ENCODE measurements around the gene HMG20B. TPM values are rescaled to one million over a fixed set of nuclear protein-coding genes. Genes with fewer than 3 reads are reported as not detected.

HMG20B gene
- total RNA-seq, 1 donor from 2014 or later = 28.7 TPM

DNA sequence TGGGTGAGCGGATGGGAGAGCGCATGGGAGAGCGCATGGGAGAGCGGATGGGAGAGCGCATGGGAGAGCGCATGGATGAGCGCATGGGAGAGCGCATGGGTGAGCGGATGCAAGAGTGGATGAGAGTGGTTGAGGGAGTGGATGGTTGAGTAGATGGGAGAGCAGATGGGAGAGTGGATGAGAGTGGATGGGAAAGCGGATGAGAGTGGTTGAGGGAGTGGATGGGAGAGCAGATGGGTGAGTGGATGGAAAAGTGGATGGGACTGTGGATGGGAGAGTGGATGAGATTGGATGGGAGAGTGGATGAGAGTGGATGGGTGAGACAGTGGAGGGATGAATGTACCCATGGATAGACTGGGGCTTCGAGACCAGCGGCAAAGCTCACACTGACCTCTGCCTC is 42.4 kb upstream of the HMG20B start:
- Histone ChIP-seq H3K4me1 (ENCODE audit: control insufficient read depth in 3 of 3, insufficient read depth in 3 of 3, low read length in 3 of 3) (no peaks in the 10 kb centered on the region), H3K9me3 (ENCODE audit: control insufficient read depth in 3 of 3, low read length in 3 of 3) (no peaks in the 10 kb centered on the region), H3K36me3 (ENCODE audit: control insufficient read depth in 3 of 3, insufficient read depth in 3 of 3, low read length in 3 of 3) (peaks cover 55 to 58% (median 56%) of the 10 kb centered on the region in 3 donors), H3K27ac (ENCODE audit: low read depth, low read length) (no peak overlapping the region), H3K4me3 (ENCODE audit: low read length in 3 of 3) (no peak overlapping the region), H3K27me3 (ENCODE audit: control insufficient read depth in 3 of 3, insufficient read depth in 3 of 3, low read length in 3 of 3) (no peaks in the 10 kb centered on the region), H3K9ac (ENCODE audit: low read depth in 1 of 3, low read length in 3 of 3) (no peak overlapping the region)

DNA sequence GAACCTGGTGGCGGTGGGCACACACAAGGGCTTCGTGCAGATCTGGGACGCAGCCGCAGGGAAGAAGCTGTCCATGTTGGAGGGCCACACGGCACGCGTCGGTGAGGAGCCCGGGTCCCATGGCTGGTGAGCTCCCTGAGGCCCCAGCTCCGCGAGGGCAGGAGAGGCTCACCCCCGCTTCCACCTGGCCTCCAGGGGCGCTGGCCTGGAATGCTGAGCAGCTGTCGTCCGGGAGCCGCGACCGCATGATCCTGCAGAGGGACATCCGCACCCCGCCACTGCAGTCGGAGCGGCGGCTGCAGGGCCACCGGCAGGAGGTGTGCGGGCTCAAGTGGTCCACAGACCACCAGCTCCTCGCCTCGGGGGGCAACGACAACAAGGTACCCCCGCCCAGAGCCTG is 41.0 kb upstream of the HMG20B start:
- no peak overlapping the region for H3K27ac ChIP-seq (ENCODE audit: low read depth, low read length)
- H3K27me3 ChIP-seq (ENCODE audit: control insufficient read depth in 3 of 3, insufficient read depth in 3 of 3, low read length in 3 of 3) = no peaks in the 10 kb centered on the region
- H3K9me3 ChIP-seq (ENCODE audit: control insufficient read depth in 3 of 3, low read length in 3 of 3) = no peaks in the 10 kb centered on the region
- peaks cover 55 to 61% (median 55%) of the 10 kb centered on the region in 3 donors for H3K36me3 ChIP-seq (ENCODE audit: control insufficient read depth in 3 of 3, insufficient read depth in 3 of 3, low read length in 3 of 3)
- no peaks in the 10 kb centered on the region for H3K4me1 ChIP-seq (ENCODE audit: control insufficient read depth in 3 of 3, insufficient read depth in 3 of 3, low read length in 3 of 3)
- no peak overlapping the region for H3K4me3 ChIP-seq (ENCODE audit: low read length in 3 of 3)
- H3K9ac ChIP-seq (ENCODE audit: low read depth in 1 of 3, low read length in 3 of 3) = no peak overlapping the region

DNA sequence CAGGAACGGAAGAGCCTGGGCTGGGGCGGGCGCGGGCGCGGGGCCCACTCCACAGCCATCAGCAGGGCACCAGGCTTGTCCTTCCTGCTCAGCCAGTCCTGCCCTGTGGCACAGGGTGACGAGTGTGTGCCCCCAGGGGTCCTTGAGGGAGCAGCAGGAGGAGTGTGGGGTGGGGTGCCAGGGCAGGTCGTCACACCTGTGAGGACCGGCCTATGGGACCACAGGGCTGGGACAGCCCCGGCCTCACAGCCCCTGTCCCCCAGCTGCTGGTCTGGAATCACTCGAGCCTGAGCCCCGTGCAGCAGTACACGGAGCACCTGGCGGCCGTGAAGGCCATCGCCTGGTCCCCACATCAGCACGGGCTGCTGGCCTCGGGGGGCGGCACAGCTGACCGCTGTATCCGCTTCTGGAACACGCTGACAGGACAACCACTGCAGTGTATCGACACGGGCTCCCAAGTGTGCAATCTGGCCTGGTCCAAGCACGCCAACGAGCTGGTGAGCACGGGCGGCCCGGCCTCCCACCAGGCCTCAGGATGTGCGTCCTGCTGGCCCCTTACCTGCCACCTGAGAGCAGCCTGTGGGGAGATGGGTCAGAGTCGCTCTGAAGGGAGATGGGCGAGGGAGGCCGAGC is 40.5 kb upstream of the HMG20B start:
- peaks cover 50 to 56% (median 50%) of the 10 kb centered on the region in 3 donors for H3K36me3 ChIP-seq (ENCODE audit: control insufficient read depth in 3 of 3, insufficient read depth in 3 of 3, low read length in 3 of 3)
- no peaks in the 10 kb centered on the region for H3K4me1 ChIP-seq (ENCODE audit: control insufficient read depth in 3 of 3, insufficient read depth in 3 of 3, low read length in 3 of 3)
- H3K9ac ChIP-seq (ENCODE audit: low read depth in 1 of 3, low read length in 3 of 3) = no peak overlapping the region
- no peaks in the 10 kb centered on the region for H3K27me3 ChIP-seq (ENCODE audit: control insufficient read depth in 3 of 3, insufficient read depth in 3 of 3, low read length in 3 of 3)
- H3K9me3 ChIP-seq (ENCODE audit: control insufficient read depth in 3 of 3, low read length in 3 of 3) = no peaks in the 10 kb centered on the region
- no peak overlapping the region for H3K4me3 ChIP-seq (ENCODE audit: low read length in 3 of 3)
- H3K27ac ChIP-seq (ENCODE audit: low read depth, low read length) = no peak overlapping the region

DNA sequence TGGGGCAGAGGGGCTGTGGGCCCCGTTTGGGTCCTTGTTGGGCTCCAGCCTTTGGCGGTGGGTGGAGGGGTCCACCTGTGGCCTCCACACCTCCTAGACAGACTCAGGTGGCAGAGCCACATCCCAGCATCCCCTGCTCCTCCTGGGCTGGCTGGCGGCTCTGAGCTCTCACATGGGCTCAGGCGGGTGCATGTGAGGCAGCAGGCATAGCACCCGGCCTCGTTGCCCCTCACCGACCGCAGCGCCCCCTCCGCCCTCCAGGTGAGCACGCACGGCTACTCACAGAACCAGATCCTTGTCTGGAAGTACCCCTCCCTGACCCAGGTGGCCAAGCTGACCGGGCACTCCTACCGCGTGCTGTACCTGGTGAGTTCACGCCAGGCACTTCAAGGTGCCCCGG is 39.7 kb upstream of the HMG20B start:
- Histone ChIP-seq H3K9ac (ENCODE audit: low read depth in 1 of 3, low read length in 3 of 3) (no peak overlapping the region), H3K9me3 (ENCODE audit: control insufficient read depth in 3 of 3, low read length in 3 of 3) (no peaks in the 10 kb centered on the region), H3K27ac (ENCODE audit: low read depth, low read length) (no peak overlapping the region), H3K27me3 (ENCODE audit: control insufficient read depth in 3 of 3, insufficient read depth in 3 of 3, low read length in 3 of 3) (no peaks in the 10 kb centered on the region), H3K36me3 (ENCODE audit: control insufficient read depth in 3 of 3, insufficient read depth in 3 of 3, low read length in 3 of 3) (peaks cover 44 to 50% (median 45%) of the 10 kb centered on the region in 3 donors), H3K4me3 (ENCODE audit: low read length in 3 of 3) (no peak overlapping the region), H3K4me1 (ENCODE audit: control insufficient read depth in 3 of 3, insufficient read depth in 3 of 3, low read length in 3 of 3) (no peaks in the 10 kb centered on the region)

DNA sequence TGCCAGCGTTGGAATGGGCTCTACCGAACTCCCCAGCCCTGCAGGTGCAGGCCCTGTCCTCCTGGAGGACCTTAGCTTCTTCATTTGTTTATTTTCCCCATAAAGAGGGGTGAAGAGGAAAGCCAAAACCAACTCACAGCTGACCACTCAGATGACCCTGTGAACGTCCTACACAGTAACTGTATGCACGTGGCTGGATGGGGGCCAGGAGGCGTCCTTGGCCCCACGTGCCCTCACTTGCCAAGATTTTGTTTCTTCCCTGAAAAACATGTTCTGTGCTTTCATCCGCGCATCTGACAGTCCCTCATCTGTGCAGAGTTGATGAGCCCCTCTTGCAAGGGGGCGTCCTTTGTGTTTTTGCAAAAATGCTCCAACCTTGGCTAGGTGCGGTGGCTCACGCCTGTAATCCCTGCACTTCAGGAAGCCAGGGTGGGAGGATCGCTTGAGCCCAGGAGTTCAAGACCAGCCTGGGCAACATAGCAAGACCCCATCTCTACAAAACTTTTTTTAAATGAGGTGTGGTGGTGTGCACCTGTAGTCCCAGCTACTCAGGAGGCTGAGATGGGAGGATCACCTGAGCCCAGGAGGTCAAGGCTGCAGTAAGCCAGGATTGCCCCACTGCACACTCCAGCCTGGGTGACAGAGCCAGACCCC is 39.1 kb upstream of the HMG20B start:
- Histone ChIP-seq H3K9me3 (ENCODE audit: control insufficient read depth in 3 of 3, low read length in 3 of 3) (no peaks in the 10 kb centered on the region), H3K4me3 (ENCODE audit: low read length in 3 of 3) (no peak overlapping the region), H3K4me1 (ENCODE audit: control insufficient read depth in 3 of 3, insufficient read depth in 3 of 3, low read length in 3 of 3) (no peaks in the 10 kb centered on the region), H3K27me3 (ENCODE audit: control insufficient read depth in 3 of 3, insufficient read depth in 3 of 3, low read length in 3 of 3) (no peaks in the 10 kb centered on the region), H3K36me3 (ENCODE audit: control insufficient read depth in 3 of 3, insufficient read depth in 3 of 3, low read length in 3 of 3) (peaks cover 40 to 50% (median 45%) of the 10 kb centered on the region in 3 donors), H3K27ac (ENCODE audit: low read depth, low read length) (no peak overlapping the region), H3K9ac (ENCODE audit: low read depth in 1 of 3, low read length in 3 of 3) (no peak overlapping the region)

DNA sequence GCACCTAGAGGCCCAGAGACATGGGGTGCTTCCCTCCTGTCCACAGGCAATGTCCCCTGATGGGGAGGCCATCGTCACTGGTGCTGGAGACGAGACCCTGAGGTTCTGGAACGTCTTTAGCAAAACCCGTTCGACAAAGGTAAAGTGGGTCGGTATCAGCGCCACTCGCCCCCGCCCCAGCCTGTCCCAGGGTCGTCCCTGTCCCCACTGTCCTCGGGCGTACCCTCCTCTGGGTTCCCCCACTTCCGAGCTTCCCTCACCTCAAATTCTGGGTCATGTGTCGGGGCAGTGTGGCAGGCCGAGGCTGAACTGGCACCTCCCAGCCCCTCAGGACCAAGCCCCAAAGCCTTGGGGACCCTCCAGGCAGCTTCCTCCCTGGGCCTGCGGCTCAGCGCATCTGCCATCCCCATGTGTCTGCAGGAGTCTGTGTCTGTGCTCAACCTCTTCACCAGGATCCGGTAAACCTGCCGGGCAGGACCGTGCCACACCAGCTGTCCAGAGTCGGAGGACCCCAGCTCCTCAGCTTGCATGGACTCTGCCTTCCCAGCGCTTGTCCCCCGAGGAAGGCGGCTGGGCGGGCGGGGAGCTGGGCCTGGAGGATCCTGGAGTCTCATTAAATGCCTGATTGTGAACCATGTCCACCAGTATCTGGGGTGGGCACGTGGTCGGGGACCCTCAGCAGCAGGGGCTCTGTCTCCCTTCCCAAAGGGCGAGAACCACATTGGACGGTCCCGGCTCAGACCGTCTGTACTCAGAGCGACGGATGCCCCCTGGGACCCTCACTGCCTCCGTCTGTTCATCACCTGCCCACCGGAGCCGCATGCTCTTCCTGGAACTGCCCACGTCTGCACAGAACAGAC is 38.1 kb upstream of the HMG20B start:
- no peak overlapping the region for H3K4me3 ChIP-seq (ENCODE audit: low read length in 3 of 3)
- H3K9me3 ChIP-seq (ENCODE audit: control insufficient read depth in 3 of 3, low read length in 3 of 3) = no peaks in the 10 kb centered on the region
- peaks cover 40 to 50% (median 43%) of the 10 kb centered on the region in 3 donors for H3K36me3 ChIP-seq (ENCODE audit: control insufficient read depth in 3 of 3, insufficient read depth in 3 of 3, low read length in 3 of 3)
- no peaks in the 10 kb centered on the region for H3K27me3 ChIP-seq (ENCODE audit: control insufficient read depth in 3 of 3, insufficient read depth in 3 of 3, low read length in 3 of 3)
- no peak overlapping the region for H3K27ac ChIP-seq (ENCODE audit: low read depth, low read length)
- no peak overlapping the region for H3K9ac ChIP-seq (ENCODE audit: low read depth in 1 of 3, low read length in 3 of 3)
- no peaks in the 10 kb centered on the region for H3K4me1 ChIP-seq (ENCODE audit: control insufficient read depth in 3 of 3, insufficient read depth in 3 of 3, low read length in 3 of 3)

DNA sequence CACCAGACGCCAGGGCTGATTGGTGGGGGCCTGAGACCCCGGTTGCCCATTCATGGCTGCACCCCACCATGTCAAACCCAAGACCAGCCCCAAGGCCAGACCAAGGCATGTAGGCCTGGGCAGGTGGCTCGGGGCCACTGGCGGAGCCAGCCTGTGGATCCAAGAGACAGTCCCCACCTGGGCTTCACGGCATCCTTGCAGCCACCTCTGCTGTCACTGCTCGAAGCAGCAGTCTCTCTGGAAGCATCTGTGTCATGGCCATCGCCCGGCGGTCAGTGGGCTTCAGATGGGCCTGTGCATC is 37.6 kb upstream of the HMG20B start:
- Histone ChIP-seq H3K9ac (ENCODE audit: low read depth in 1 of 3, low read length in 3 of 3) (no peak overlapping the region), H3K27ac (ENCODE audit: low read depth, low read length) (no peak overlapping the region), H3K27me3 (ENCODE audit: control insufficient read depth in 3 of 3, insufficient read depth in 3 of 3, low read length in 3 of 3) (no peaks in the 10 kb centered on the region), H3K4me1 (ENCODE audit: control insufficient read depth in 3 of 3, insufficient read depth in 3 of 3, low read length in 3 of 3) (no peaks in the 10 kb centered on the region), H3K9me3 (ENCODE audit: control insufficient read depth in 3 of 3, low read length in 3 of 3) (no peaks in the 10 kb centered on the region), H3K4me3 (ENCODE audit: low read length in 3 of 3) (no peak overlapping the region), H3K36me3 (ENCODE audit: control insufficient read depth in 3 of 3, insufficient read depth in 3 of 3, low read length in 3 of 3) (peaks cover 40 to 50% (median 43%) of the 10 kb centered on the region in 3 donors)

DNA sequence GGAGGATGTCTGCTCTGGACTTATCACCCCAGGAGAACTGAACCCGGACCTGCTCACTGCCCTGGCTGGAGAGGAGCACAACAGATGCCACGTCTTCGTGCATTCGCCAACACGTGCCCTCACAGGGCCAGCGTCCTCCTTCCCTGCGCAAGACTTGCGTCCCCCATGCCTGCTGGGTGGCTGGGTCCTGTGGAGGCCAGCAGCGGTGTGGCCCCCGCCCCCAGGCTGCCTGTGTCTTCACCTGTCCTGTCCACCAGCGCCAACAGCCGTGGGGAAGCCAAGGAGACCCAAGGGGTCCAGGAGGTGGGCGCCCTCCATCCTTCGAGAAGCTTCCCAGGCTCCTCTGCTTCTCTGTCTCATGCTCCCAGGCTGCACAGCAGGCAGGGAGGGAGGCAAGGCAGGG is 37.2 kb upstream of the HMG20B start:
- Histone ChIP-seq H3K27ac (ENCODE audit: low read depth, low read length) (no peak overlapping the region), H3K4me1 (ENCODE audit: control insufficient read depth in 3 of 3, insufficient read depth in 3 of 3, low read length in 3 of 3) (no peaks in the 10 kb centered on the region), H3K27me3 (ENCODE audit: control insufficient read depth in 3 of 3, insufficient read depth in 3 of 3, low read length in 3 of 3) (no peaks in the 10 kb centered on the region), H3K9me3 (ENCODE audit: control insufficient read depth in 3 of 3, low read length in 3 of 3) (no peaks in the 10 kb centered on the region), H3K36me3 (ENCODE audit: control insufficient read depth in 3 of 3, insufficient read depth in 3 of 3, low read length in 3 of 3) (peaks cover 39 to 47% (median 42%) of the 10 kb centered on the region in 3 donors), H3K9ac (ENCODE audit: low read depth in 1 of 3, low read length in 3 of 3) (no peak overlapping the region), H3K4me3 (ENCODE audit: low read length in 3 of 3) (no peak overlapping the region)

DNA sequence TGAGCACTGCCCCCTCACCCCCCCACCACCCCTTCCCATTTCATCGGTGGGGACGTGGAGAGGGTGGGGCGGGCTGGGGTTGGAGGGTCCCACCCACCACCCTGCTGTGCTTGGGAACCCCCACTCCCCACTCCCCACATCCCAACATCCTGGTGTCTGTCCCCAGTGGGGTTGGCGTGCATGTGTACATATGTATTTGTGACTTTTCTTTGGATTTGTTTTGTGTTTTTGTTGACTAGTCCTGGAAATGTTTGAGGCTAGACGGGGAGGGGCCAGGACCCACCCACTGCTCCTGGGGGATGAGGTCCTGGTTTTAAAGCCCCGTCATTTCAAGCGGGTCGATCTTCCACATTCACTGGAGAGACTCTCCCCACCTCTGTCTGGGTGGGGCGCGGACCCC is 36.8 kb upstream of the HMG20B start:
- H3K36me3 ChIP-seq (ENCODE audit: control insufficient read depth in 3 of 3, insufficient read depth in 3 of 3, low read length in 3 of 3) = peaks cover 35 to 43% (median 37%) of the 10 kb centered on the region in 3 donors
- no peak overlapping the region for H3K4me3 ChIP-seq (ENCODE audit: low read length in 3 of 3)
- H3K27ac ChIP-seq (ENCODE audit: low read depth, low read length) = no peak overlapping the region
- H3K27me3 ChIP-seq (ENCODE audit: control insufficient read depth in 3 of 3, insufficient read depth in 3 of 3, low read length in 3 of 3) = no peaks in the 10 kb centered on the region
- H3K4me1 ChIP-seq (ENCODE audit: control insufficient read depth in 3 of 3, insufficient read depth in 3 of 3, low read length in 3 of 3) = no peaks in the 10 kb centered on the region
- no peak overlapping the region for H3K9ac ChIP-seq (ENCODE audit: low read depth in 1 of 3, low read length in 3 of 3)
- H3K9me3 ChIP-seq (ENCODE audit: control insufficient read depth in 3 of 3, low read length in 3 of 3) = no peaks in the 10 kb centered on the region

Measured in skeletal muscle tissue (tissue), 4 donors.